ENCODE measurements around the gene TLE3.

The TLE3 gene

GRCh38 chr15:70046679-70047369 lies 50.9 kb downstream of the TLE3 start:
- no peak for DNase-seq

- DNase-seq, result no peak
Observed at GRCh38 chr15:70045045-70045444, 52.7 kb downstream of the TLE3 start.

- DNase-seq, result no peak
Observed at GRCh38 chr15:70044168-70044567, 53.5 kb downstream of the TLE3 start.

DNA sequence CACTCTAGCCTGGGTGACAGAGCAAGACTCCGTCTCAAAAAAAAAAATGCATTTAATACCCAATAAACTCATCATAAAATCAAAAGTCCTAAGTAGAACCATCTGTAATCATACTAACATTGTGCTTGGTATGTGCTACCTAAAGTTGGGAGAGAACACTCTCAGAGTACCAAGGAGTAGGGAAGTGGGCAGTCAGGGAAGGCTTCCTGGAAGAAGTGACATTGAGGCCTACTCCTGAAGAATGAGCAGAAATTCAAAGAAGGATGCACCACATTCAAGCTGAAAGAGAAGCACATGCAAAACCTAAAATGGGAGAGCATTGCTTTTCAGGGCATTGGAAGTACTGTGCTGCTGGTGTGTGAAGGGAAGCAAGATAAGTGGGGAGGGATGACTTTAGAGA lies 54.1 kb downstream of the TLE3 start:
- no peak for DNase-seq

DNA sequence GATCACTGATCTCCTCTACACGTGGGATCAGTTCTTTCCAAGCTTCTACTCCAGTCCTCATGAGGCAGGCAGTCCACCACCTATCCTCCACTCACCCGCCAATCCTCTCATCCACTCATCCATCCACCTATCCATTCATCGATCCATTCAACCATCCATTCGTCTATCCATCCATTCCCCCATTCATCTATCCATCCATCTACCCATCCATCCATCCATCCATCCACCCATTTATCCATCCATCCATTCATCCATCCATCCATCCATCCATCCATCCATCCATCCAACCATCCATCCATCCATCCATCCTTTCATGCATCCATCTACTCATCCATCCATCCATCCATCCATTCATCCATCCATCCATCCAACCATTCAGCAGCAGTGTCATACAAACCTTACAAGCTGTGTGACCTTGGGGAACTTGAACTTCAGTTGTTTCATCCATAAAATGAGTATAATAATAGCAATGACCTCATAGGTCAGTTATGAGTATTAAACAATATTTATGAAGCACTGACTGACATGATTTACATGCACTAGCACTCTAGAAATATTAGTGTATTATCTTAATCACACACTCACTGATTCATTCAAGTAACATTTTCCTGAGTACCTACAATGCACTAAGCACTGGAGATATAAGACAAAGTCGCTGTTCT lies 55.0 kb downstream of the TLE3 start:
- no peak for DNase-seq

DNA sequence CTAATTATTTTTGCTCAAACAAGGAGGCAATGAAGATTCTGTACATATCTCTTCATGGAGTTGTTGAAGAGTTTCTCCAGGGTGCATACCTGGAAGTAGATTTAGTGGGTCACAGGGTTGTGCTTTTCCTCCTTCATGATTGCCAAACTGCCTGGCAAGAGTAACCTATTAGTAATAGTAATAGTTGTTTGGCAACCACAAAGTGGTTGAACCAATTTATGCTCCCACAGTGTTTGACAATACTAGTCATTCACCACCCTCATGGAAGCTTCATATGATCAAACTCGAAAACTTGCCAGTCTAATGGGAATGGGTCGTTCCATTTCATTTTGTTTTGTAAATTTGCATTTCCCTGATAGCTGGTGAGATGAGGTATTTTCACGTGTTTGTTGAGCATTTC lies 57.8 kb downstream of the TLE3 start:
- DNase-seq, result peak; percentile 3

- DNase-seq, result no peak
Observed at GRCh38 chr15:70038730-70039392, 58.9 kb downstream of the TLE3 start.

DNA sequence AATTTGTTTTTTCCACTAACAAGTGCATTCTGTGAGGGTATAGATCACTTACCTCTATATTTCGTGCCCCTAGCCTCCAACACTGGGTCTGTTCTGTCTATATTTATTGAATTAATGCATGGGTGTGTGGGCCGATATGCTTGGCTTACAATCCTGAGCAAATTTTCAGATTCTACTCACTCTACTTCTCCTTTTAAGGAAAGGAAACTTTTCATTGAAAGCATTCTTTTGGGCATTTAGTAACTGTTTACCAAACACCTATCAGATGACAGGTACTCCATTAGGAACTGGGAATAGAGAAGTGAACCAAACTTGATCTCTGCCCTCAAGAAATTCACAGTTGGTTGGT lies 60.5 kb downstream of the TLE3 start:
- DNase-seq, result no peak

DNA sequence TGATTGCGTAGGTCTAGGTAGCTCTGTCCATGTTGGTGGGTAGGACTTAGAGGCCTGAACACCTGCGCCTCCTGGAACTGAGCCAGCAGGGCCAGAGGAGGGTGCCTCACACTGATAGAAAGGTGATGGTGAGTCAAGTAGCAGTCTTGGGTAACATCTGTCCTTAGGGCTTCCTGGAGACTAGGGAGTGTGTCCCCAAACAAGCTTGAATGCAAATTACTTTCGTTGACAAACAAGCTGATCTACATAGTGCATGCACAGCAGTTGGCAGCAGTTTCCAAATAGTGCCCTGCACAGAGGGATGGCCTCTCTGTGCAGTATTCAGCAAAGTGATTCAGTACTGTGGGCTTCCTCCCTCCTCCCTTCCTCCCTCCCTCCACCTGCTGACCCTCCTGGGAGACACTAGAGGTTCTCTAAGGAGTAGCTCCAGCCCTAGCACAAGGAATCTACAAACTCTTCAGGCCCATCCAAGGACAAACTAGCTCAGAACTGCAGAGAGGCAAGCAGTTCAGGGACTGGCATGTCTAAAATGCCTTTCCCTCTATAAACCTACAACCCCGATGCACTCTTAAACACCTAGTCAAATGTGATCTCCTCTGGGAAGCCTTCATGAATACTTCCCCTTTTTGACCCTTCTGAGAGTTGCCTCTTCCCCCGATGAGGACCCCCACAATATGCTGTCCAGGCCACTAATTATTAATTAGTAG lies 61.0 kb downstream of the TLE3 start:
- no peak for DNase-seq

DNA sequence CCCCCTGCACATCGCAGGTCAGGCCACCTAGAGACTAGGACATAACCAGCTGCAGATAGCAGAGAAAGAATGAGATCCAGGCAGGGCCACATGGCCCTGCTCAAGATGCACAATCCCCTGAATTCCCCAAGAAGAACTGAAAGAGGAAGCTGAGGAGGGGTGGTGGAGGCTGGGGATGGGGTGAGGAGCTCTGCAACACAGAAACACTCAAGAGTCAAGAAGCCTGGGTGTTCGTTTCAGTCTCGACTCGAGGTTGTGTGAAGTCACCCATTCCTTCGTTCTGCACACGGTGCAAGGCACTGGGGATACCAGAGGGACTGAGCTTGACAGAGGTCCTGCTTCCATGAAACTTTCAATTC lies 62.0 kb downstream of the TLE3 start:
- no peak for DNase-seq

- no peak for DNase-seq
Observed at GRCh38 chr15:70035051-70035718, 62.5 kb downstream of the TLE3 start.

DNA sequence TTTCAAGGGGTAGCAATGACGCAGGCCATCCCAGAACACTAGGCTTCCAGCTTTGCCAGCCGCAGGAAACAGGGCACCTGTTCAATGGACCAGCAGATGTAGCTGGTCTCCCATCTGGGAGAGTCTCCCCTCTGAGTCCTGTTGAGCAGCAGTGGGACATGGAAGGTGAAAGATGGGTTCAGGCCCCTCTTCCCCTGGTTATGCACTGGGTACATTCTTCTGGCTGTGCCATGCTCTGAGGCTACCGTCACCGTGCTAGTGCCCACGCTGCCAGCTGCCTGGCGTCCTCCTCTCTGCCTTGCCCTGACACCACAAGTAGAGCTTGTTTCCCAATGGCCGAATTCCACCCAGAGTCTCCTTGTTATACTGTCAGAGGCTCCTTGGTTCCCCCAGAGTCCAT lies 63.1 kb downstream of the TLE3 start:
- DNase-seq, result no peak

GRCh38 chr15:70034141-70034540 lies 63.6 kb downstream of the TLE3 start:
- DNase-seq, result no peak

DNA sequence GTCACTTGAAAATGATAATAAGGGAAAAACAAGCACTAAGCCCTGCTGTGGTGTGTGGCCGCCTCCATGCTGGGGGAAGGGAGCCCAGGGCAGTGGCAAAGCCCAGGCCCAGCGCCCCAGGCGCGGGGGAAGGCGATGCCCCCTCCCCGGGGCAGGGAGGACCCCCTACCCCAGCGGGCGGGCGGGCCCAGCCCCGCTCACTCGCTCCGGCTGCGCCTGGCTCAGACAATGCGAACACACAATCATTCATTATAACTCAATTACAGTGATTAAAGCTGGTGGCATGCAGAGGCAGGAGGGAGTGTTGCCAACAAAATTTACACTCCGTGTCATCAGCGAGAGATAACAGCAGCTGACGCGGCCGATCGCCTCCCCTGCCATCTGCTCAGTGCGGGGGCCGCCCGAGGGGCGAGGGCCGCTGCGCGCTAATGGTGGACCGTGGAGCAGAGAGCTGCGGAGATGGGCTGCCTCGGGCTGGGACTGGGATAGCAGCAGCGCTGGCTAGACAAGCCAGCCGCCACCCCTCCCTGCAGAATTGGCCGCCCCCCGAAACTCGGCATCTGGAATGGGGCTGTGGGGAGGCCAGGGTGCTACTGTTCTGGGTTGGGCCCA lies 64.1 kb downstream of the TLE3 start:
- no peak for DNase-seq

- DNase-seq, result no peak
Observed at GRCh38 chr15:70033109-70033508, 64.6 kb downstream of the TLE3 start.

GRCh38 chr15:70032509-70032908 lies 65.2 kb downstream of the TLE3 start:
- DNase-seq, result no peak

DNA sequence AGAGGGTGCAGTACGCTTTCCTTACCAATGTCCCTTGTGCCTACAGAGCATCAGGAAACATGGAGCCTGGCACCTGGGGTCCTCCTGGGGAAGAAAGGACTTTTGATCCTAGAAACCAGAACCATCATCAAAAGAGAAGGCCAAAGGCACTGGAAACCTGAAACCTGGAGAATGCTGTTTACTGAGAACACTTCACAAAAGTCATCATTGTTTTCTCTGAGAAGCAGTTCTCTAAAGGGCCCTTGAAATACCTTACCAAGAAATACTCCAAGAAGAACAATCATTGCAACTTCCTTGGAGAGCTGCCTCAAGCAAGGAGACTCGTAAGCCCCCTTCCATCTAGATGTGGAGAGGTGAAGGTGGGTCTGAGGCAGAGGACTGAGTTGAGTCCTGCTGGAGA lies 66.0 kb downstream of the TLE3 start:
- no peak for DNase-seq

DNA sequence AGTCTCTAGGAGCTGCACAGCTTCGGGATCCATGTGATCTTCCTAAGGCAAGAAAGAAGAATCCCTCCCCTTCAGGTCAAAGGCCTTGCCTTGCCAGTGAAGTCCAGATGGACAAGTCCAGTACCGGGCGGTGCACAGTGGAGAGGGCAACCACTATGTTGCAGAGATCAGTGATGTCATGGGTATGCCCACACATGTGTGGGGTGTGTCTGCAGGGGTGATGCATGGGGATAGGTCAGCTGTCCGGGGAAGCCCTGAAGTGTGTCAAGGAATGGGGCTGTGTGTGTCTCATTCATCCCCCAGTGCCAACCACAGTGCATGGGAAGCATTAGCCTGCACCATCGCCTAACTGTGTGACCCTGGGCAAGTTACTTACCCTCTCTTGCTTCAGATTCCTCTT lies 66.5 kb downstream of the TLE3 start:
- no peak for DNase-seq

- DNase-seq, result no peak
Observed at GRCh38 chr15:70030851-70031250, 66.9 kb downstream of the TLE3 start.

DNA sequence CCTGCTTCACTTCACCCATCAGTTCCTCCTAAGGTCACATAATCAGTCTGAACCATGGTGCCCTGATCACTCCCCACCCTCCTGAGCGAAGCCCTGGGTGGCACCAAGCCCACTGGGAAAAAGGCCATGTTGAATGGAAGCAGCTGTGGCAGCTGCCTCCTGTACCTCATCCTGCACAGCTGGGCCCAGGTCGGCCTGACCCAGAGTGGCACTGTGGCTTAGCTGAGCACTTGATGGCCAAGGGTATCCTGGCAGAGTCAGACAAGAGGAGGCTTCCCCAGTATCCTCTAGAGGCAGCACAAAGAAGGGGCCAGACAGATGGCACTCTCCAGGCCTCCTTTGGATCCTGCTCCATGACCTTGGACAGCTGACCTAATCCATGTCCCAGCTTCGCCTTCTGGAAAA lies 68.4 kb downstream of the TLE3 start:
- DNase-seq, result no peak

DNA sequence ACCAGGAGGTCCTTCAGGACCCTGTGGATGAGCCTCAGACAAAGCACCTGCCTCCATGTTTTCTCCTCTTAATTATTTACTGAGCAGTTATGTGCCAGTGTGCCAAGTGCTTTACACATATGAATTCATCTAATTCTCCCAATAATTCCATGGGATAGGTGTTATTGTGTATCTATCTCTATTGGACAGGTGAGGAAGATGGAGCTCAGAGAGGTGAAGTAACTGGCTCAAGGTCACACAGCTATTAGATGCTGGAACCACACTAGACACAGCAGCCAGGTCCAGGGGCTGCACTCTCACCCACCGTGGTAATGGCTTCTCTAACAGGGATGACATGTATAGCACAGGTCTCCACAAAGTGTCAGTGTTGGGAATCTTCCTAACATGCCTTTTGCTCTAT lies 70.2 kb downstream of the TLE3 start:
- no peak for DNase-seq

DNA sequence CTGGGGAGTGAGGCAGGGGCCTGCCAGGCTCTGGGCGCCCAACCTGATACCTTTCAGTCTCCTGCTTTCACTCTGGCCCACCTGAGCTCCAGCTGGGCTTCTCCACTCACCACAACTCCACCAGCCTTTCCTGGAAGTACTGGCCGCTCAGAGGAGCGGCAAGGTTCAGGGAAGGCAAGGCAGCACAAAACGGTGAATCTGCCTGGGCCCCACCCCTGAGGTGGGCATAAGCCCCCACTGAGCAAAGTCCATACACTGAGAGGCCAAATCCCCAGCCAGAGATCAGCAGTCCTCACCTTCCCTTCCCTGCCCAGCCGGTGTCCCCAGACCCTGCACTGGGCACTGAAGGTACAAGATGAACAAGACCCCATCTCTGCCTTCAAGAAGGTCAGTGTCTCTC lies 70.7 kb downstream of the TLE3 start:
- no peak for DNase-seq
